Stimulated activated naive CD8-positive, alpha-beta T cell treated with anti-CD3 and anti-CD28 coated beads, Interleukin-15, Interleukin-2, amounts not matched to agents 100 U/mL and 50 U/mL, for 24 hours (primary cell): ENCODE measurements around the gene SNAPC4.
"Not testable (repeated sequence)": the region's sequence is repeated elsewhere in the genome, so short reads cannot be mapped to it uniquely, and the experiment has no call there.

Source experiments
- ATAC-seq: fragments of 150-1000 bp; cut with Tn5 transposase; one replicate; pipeline ENCODE4 v1.10.0; 2021
- DNase-seq: peaks from one replicate; pipeline ENCODE4 v3.0.0; 2021

Gene SNAPC4

DNA sequence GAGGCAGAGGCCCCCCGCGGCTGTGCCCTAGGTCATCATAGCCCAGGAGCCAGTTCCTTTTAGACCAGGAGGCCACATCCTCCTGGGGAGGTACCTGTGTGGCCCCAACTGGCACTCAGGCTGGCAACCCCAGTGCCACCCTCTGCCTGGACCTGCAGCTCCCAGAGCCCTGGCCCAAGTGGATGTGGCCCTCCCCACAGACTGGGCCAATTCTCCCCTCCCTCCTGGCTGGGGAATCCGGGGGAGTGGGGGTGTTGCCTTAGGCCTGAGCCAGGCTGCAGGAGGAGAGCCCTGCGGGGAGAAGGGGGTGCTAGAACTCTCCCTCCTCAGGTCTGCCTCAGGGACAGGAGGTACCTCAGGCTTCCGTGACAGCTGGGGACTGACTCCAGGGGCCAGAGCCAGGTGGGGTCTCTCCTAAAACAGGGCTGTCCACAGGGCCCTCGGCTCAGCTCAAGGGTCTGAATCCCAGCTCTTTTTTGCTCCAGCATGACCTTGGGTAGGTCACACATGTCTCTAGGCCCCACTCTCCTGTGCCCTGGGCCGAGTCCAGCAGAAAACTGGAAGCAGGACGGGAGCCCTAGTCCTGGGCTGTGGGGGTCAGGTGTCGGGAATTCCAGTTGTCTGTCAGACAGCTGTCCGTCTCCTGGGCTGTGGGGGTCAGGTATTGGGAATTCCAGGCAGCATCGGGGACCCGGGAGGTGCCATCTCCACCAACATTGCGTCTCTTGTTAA lies 46.0 kb downstream of the SNAPC4 start:
- DNase-seq: no peak
- ATAC-seq: no peak

DNA sequence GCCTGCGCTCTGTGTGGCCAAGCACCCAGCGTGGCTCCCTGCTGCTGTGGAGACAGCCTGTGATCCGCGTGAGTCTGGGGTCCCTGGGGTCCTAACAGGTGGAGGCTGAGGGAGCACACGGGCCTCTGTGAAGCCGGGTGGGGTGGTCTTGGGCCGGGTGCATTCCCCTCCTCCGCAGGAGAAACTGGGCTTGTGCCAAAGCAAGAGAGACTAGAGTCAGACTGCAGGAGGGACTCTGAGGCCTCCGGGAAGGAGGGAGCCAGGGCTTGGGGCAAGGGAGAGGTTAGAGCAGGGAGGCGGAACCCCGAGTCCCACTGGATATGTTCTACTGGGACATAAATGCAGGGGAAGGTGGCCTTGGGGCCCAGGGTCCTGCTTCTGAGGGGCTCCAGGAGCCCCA lies 46.9 kb downstream of the SNAPC4 start:
- DNase-seq (no peak), ATAC-seq (no peak)

DNA sequence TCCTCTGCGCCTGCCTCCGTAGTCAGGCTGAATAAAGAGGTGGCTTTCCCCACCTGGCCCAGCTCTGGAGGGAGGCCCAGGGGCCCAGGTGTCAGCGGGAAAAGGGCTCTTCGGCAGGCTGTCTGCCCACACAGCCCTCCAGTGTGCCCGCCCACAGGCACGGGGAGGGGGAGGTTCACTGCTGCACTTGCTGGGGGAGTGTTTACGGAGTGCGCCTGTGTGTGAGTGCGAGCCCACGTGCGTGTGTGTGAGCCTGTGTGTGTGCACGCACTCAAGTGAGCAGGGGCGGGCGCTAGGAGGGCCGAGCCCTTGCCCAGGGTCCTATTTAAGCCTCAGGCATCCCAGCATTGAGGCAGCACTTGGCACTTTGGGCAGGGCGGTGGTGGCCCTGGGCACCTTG lies 47.3 kb downstream of the SNAPC4 start:
- DNase-seq: no peak
- no peak for ATAC-seq

DNA sequence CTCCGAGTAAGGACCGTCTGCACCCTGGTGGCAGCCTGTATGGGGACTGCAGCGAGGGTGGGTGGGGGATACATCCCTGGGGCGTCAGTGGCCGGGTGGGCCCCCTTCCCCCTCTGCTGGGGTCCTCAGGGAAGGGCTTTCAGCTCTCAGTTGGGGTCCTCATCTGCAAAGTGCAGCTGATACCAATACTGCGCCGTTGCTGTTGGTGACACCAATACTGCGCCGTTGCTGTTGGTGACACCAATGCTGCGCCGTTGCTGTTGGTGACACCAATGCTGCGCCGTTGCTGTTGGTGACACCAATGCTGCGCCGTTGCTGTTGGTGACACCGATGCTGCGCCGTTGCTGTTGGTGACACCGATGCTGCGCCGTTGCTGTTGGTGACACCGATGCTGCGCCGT lies 48.1 kb downstream of the SNAPC4 start:
- not testable (repeated sequence) for DNase-seq, ATAC-seq

DNA sequence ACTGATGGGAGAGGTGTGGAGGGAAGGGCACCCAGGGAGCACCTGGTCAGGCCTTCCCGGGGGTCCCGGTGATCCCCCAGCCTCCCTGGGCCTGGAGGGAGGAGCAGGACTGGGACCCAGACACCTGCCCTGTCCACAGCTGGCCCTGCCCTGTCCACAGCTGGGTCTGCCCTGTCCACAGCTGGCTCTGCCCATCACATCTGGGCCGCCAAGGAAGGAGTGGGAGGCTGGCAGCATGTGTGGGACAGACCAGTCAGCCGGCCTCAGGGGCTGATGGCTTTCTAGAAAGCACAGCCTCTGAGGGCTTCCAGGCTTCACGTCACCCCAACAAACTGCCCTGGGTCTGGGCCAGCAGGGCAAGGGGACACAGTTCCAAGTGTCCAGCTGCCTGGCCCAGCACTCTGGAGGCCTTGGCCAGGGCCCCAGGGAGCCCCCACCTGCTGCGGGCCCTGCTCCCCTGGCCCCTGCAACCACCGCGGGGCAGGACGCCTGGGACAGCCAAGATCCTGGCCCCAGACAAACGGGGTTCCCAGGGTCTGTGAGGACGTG lies 48.6 kb downstream of the SNAPC4 start:
- no peak for ATAC-seq
- no peak for DNase-seq
